Adrenal gland (tissue), 12 donors: ENCODE results near the gene CABCOCO1. TPM values are rescaled to one million over a fixed set of nuclear protein-coding genes. Genes with fewer than 3 reads are reported as not detected.

Experiments used
- DNase-seq, 7 donors: peaks; one replicate each; pipeline ENCODE4 v3.0.0-alpha.2; 2019 to 2020
- H3K27ac ChIP-seq, 5 donors: fragments of 200-600 bp; sonication (generic) in 4 of 5; 1 replicate in 3 of 5; 2 replicates in 2 of 5; pipeline versions ENCODE4 v1.5.1 to v1.8.0; 2016 to 2020; ENCODE audit warnings: mild to moderate bottlenecking in 1 of 5
- H3K27me3 ChIP-seq: fragments of 200-600 bp; 2 replicates; pipeline ENCODE4 v1.8.0; 2021
- H3K36me3 ChIP-seq, 2 donors: fragments of 200-600 bp; replicated peaks in 1 of 2; 1 replicate in 1 of 2; 2 replicates in 1 of 2; pipeline versions ENCODE4 v1.5.1 to v1.8.0; 2018 to 2022
- H3K4me1 ChIP-seq, 2 donors: fragments of 200-600 bp; replicated peaks in 1 of 2; 1 replicate in 1 of 2; 2 replicates in 1 of 2; pipeline versions ENCODE4 v1.5.1 to v1.8.0; 2018 to 2021
- H3K4me3 ChIP-seq, 4 donors: fragments of 200-600 bp; sonication (generic) in 3 of 4; one replicate each; pipeline ENCODE4 v1.5.1; 2016 to 2018
- H3K9me3 ChIP-seq, 3 donors: fragments of 200-600 bp; sonication (generic) in 1 of 3; replicated peaks in 1 of 3; 1 replicate in 2 of 3; 2 replicates in 1 of 3; pipeline versions ENCODE4 v1.5.1 to v1.8.0; 2016 to 2021
- CTCF ChIP-seq, 6 experiments: fragments of 450-650 bp in 4 of 6; fragments of 200-600 bp in 2 of 6; sonication (generic) in 1 of 6; IDR thresholded peaks; 1 replicate in 5 of 6; 2 replicates in 1 of 6; pipeline versions ENCODE4 v1.5.1 to v1.8.0; 2016 to 2021; ENCODE audit warnings: antibody characterized with exemption in 6 of 6, mild to moderate bottlenecking in 2 of 6, moderate library complexity in 1 of 6
- POLR2A ChIP-seq, 2 donors: fragments of 450-650 bp; IDR thresholded peaks; one replicate each; pipeline ENCODE4 v1.6.1; 2017; ENCODE audit warnings: antibody characterized with exemption in 2 of 2, mild to moderate bottlenecking in 2 of 2, moderate library complexity in 1 of 2
- WGBS, 4 donors: extraction: QIAGEN DNeasy Blood & Tissue Kit in 2 of 4; methylation state at CpG; one replicate each; pipeline versions ENCODE4 v1.1.5 to v1.1.7; 2013 to 2017; 5-methylcytosine and 5-hydroxymethylcytosine counted together
- intact Hi-C, 2 donors: fragments of 100-400 bp; cut with DNase I; formaldehyde crosslinking; loops; one replicate each; pipeline versions ENCODE4 v1.14.1 to v1.15.0; 2022 to 2023
- polyA plus RNA-seq, 3 donors: library from polyadenylated mRNA; stranded (reverse); fragments of 200-250 nt in 2 of 3; fragments of 350-450 nt in 1 of 3; fragmentation: Illumina TruSeq in 1 of 3; extraction: RNeasy Lipid Tissue Mini Kit (QIAGEN cat#74804) in 1 of 3; gene quantifications; one replicate each; pipeline ENCODE4 v1.2.3, GENCODE V29; 2013 to 2014
- total RNA-seq, 9 donors: library from RNA; depleted of rRNA in 4 of 9; stranded (reverse); fragments of >200 nt in 4 of 9; fragments of 120-200 nt in 1 of 9; fragmentation: NEBNext Ultra II Directional in 1 of 9; extraction: Animal tissue kit (Norgen Biotek cat#: 25700) in 1 of 9; gene quantifications; one replicate each; pipeline versions ENCODE4 v1.1.0 to v1.2.4, GENCODE V29; 2013 to 2023
- donor health status: healthy with polysubstance abuse.
- donor health status: Bipolar disorder and iron deficiency.
- donor health status: DM: yes; HTN: yes; CAD: no.
- donor health status: DM: no; HTN: no; CAD: no.
- donor health status: DM: no; HTN: no; CAD: no.
- donor health status: DM: yes; HTN: yes; CAD: no.

Gene CABCOCO1
- total and polyA plus RNA-seq, 12 donors: 0.36 to 2.9 (median 1.4) TPM; not detected in 6

- Histone ChIP-seq H3K27ac (no peak overlapping the region), H3K27me3 (no peaks in the 10 kb centered on the region), H3K4me1 (peaks cover 4 to 15% of the 10 kb centered on the region in 2 donors), H3K4me3 (no peak overlapping the region), H3K36me3 (no peaks in the 10 kb centered on the region), H3K9me3 (no peaks in the 10 kb centered on the region)
- 65 to 82% (median 72%) methylated on average over 2 of the region's 2 CpGs for WGBS, 4 donors
- intact Hi-C loops: no loop called here
- DNase-seq: no peak
- TF ChIP-seq CTCF (IDR thresholded peaks at IDR 0.05) (no peak), POLR2A (IDR thresholded peaks at IDR 0.05) (no peak)
Observed at GRCh38 chr10:61791216-61791615, 128.5 kb downstream of the CABCOCO1 start.

GRCh38 chr10:61792097-61792716 lies 129.5 kb downstream of the CABCOCO1 start:
- peaks cover 0 to 6% of the 10 kb centered on the region in 2 donors for H3K4me1 ChIP-seq
- no peak overlapping the region for H3K27ac ChIP-seq
- intact Hi-C loops: no loop called here
- no peaks in the 10 kb centered on the region for H3K36me3 ChIP-seq
- no peak for DNase-seq
- H3K9me3 ChIP-seq: no peaks in the 10 kb centered on the region
- H3K4me3 ChIP-seq: no peak overlapping the region
- WGBS, 4 donors: 82 to 100% (median 90%) methylated on average over 1 of the region's 1 CpG
- no peaks in the 10 kb centered on the region for H3K27me3 ChIP-seq
- TF ChIP-seq POLR2A (IDR thresholded peaks at IDR 0.05) (no peak), CTCF (IDR thresholded peaks at IDR 0.05) (no peak)

GRCh38 chr10:61792921-61793320 lies 130.2 kb downstream of the CABCOCO1 start:
- H3K4me3 ChIP-seq: no peak overlapping the region
- intact Hi-C loops: no loop called here
- 80 to 89% (median 84%) methylated on average over 1 of the region's 1 CpG for WGBS, 4 donors
- no peak overlapping the region for H3K27ac ChIP-seq
- TF ChIP-seq CTCF (IDR thresholded peaks at IDR 0.05): no peak
- no peak for TF ChIP-seq POLR2A (IDR thresholded peaks at IDR 0.05)
- no peaks in the 10 kb centered on the region for H3K27me3 ChIP-seq
- H3K4me1 ChIP-seq: peaks cover 0 to 4% of the 10 kb centered on the region in 2 donors
- no peaks in the 10 kb centered on the region for H3K9me3 ChIP-seq
- no peaks in the 10 kb centered on the region for H3K36me3 ChIP-seq
- no peak for DNase-seq

GRCh38 chr10:61793760-61794703 lies 131.3 kb downstream of the CABCOCO1 start:
- Histone ChIP-seq H3K4me1 (peaks cover 0 to 4% of the 10 kb centered on the region in 2 donors), H3K9me3 (no peaks in the 10 kb centered on the region), H3K27me3 (no peaks in the 10 kb centered on the region), H3K4me3 (no peak overlapping the region), H3K36me3 (no peaks in the 10 kb centered on the region), H3K27ac (no peak overlapping the region)
- WGBS, 4 donors: 74 to 88% (median 84%) methylated on average over 2 to 5 of the region's 5 CpGs
- intact Hi-C loops: no loop called here
- TF ChIP-seq POLR2A (IDR thresholded peaks at IDR 0.05): no peak
- TF ChIP-seq CTCF (IDR thresholded peaks at IDR 0.05): no peak
- no peak for DNase-seq
